Measurements from ENCODE around the gene FMNL2.

Gene FMNL2

GRCh38 chr2:152632736-152633135, 297.8 kb downstream of the FMNL2 start:
- no peak for DNase-seq

GRCh38 chr2:152635635-152636298, 300.8 kb downstream of the FMNL2 start:
- no peak for DNase-seq

- DNase-seq = no peak
Measured at GRCh38 chr2:152637251-152637650, 302.3 kb downstream of the FMNL2 start.

GRCh38 chr2:152638056-152638455, 303.1 kb downstream of the FMNL2 start:
- DNase-seq = no peak

GRCh38 chr2:152638590-152638989, 303.6 kb downstream of the FMNL2 start:
- DNase-seq = no peak

- no peak for DNase-seq
Measured at GRCh38 chr2:152644189-152644873, 309.4 kb downstream of the FMNL2 start.

- no peak for DNase-seq
Measured at GRCh38 chr2:152646264-152646663, 311.3 kb downstream of the FMNL2 start.

- no peak for DNase-seq
Measured at GRCh38 chr2:152646775-152647174, 311.8 kb downstream of the FMNL2 start.

- no peak for DNase-seq
Measured at GRCh38 chr2:152647552-152647951, 312.6 kb downstream of the FMNL2 start.

GRCh38 chr2:152648336-152648735, 313.4 kb downstream of the FMNL2 start:
- DNase-seq = no peak

- no peak for DNase-seq
Measured at GRCh38 chr2:152649997-152650396, 315.0 kb downstream of the FMNL2 start.

GRCh38 chr2:152650768-152651371, 315.9 kb downstream of the FMNL2 start:
- no peak for DNase-seq

- DNase-seq = no peak
Measured at GRCh38 chr2:152651834-152652233, 316.9 kb downstream of the FMNL2 start.

GRCh38 chr2:152655880-152656279, 320.9 kb downstream of the FMNL2 start:
- no peak for DNase-seq

- no peak for DNase-seq
Measured at GRCh38 chr2:152657043-152657442, 322.1 kb downstream of the FMNL2 start.

GRCh38 chr2:152658221-152658620, 323.2 kb downstream of the FMNL2 start:
- DNase-seq = no peak

GRCh38 chr2:152661076-152661475, 326.1 kb downstream of the FMNL2 start:
- no peak for DNase-seq

GRCh38 chr2:152664725-152665124, 329.8 kb downstream of the FMNL2 start:
- no peak for DNase-seq

- DNase-seq = no peak
Measured at GRCh38 chr2:152674334-152674733, 339.4 kb downstream of the FMNL2 start.

- no peak for DNase-seq
Measured at GRCh38 chr2:152676461-152676860, 341.5 kb downstream of the FMNL2 start.

- no peak for DNase-seq
Measured at GRCh38 chr2:152678808-152679207, 343.8 kb downstream of the FMNL2 start.

- no peak for DNase-seq
Measured at GRCh38 chr2:152682663-152683062, 347.7 kb downstream of the FMNL2 start.

- no peak for DNase-seq
Measured at GRCh38 chr2:152683400-152683799, 348.4 kb downstream of the FMNL2 start.

- no peak for DNase-seq
Measured at GRCh38 chr2:152686321-152686720, 351.3 kb downstream of the FMNL2 start.
